ENCODE measurements around the gene BRS3.

The BRS3 gene

GRCh38 chrX:136495043-136495442, 7.3 kb downstream of the BRS3 start:
- DNase-seq (ENCODE audit: low read depth in 3 of 3): no peak

- no peak for DNase-seq (ENCODE audit: low read depth in 3 of 3)
These were observed 8.5 kb downstream of the BRS3 start for GRCh38 chrX:136496186-136496763.

GRCh38 chrX:136496764-136497555, 9.2 kb downstream of the BRS3 start:
- peak; percentile 60 to 71 (median 69) for DNase-seq (ENCODE audit: low read depth in 3 of 3)

- no peak for DNase-seq (ENCODE audit: low read depth in 3 of 3)
These were observed 9.9 kb downstream of the BRS3 start, which contains the start of gene HTATSF1 for GRCh38 chrX:136497556-136498052. HTATSF1 (plus strand) TSS chrX:136497592; CDS start chrX:136497685, 93 bp downstream.

GRCh38 chrX:136519069-136519468, 31.3 kb downstream of the BRS3 start:
- no peak for DNase-seq (ENCODE audit: low read depth in 3 of 3)

- no peak for DNase-seq (ENCODE audit: low read depth in 3 of 3)
These were observed 36.0 kb downstream of the BRS3 start for GRCh38 chrX:136523770-136524169.

- no peak for DNase-seq (ENCODE audit: low read depth in 3 of 3)
These were observed 38.2 kb downstream of the BRS3 start for GRCh38 chrX:136525738-136526606.

GRCh38 chrX:136528645-136529315, 41.0 kb downstream of the BRS3 start:
- DNase-seq (ENCODE audit: low read depth in 3 of 3): no peak

- no peak for DNase-seq (ENCODE audit: low read depth in 3 of 3)
These were observed 42.0 kb downstream of the BRS3 start for GRCh38 chrX:136529795-136530194.

GRCh38 chrX:136531951-136532350, 44.2 kb downstream of the BRS3 start, which contains the start of gene VGLL1:
VGLL1 (plus strand) TSS chrX:136532215; CDS start chrX:136536021, 3,806 bp downstream.
- no peak for DNase-seq (ENCODE audit: low read depth in 3 of 3)

GRCh38 chrX:136534131-136534530, 46.4 kb downstream of the BRS3 start:
- DNase-seq (ENCODE audit: low read depth in 3 of 3): no peak

- DNase-seq (ENCODE audit: low read depth in 3 of 3): no peak
These were observed 51.1 kb downstream of the BRS3 start for GRCh38 chrX:136538811-136539210.

- DNase-seq (ENCODE audit: low read depth in 3 of 3): no peak
These were observed 52.5 kb downstream of the BRS3 start for GRCh38 chrX:136540226-136540625.

GRCh38 chrX:136541294-136541693, 53.5 kb downstream of the BRS3 start:
- DNase-seq (ENCODE audit: low read depth in 3 of 3): no peak

- DNase-seq (ENCODE audit: low read depth in 3 of 3): no peak
These were observed 54.5 kb downstream of the BRS3 start for GRCh38 chrX:136542281-136542680.
